ENCODE results near the gene LRRC38.
"Not testable (repeated sequence)": the region's sequence is repeated elsewhere in the genome, so short reads cannot be mapped to it uniquely, and the experiment has no call there.

LRRC38 gene, protein sequence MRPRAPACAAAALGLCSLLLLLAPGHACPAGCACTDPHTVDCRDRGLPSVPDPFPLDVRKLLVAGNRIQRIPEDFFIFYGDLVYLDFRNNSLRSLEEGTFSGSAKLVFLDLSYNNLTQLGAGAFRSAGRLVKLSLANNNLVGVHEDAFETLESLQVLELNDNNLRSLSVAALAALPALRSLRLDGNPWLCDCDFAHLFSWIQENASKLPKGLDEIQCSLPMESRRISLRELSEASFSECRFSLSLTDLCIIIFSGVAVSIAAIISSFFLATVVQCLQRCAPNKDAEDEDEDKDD

DNA sequence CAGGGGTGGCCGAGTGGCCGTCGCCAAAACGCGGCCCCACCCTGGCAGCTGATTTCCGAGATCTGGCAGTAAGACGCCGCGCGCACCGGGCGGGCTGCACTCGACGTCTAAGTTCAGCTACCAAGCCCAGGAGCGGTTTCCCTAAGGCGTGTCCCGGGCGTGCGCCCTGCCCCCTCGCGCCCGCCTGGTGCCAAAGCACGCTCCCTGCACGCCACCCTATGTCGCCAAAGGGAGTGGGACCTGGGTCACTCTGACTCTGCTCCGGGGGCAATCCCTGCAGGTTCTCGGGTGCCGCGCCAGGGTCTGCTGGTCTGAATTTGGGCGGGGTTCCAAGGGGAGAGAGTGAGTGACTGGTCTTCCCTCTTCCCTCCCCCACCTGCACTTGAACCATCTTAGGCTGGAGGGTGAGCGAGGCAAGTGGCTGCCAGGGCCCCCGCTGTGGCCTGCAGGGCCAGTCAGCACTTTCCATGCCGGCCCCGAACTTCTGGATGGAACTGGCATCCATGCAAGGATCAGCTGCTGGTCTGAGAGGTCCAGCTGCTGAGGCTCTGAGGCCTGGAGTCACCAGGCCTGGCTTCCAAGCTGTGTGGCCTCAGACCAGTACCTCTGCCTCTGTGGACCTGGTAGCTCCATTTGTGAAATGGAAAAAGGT is at the start of gene LRRC38:
Gene LRRC38, minus strand, starts transcription at position 109 of the 652 bp plus-strand sequence. CDS start 410 bp downstream, outside the sequence.
- Histone ChIP-seq H3K27ac (ENCODE audit: poor library complexity, severe bottlenecking) (no peak within 1 kb of the TSS), H3K4me1 (ENCODE audit: insufficient read depth, poor library complexity, severe bottlenecking) (no peaks in the 10 kb centered on the region), H3K9me3 (ENCODE audit: severe bottlenecking) (no peaks in the 10 kb centered on the region), H3K4me3 (ENCODE audit: severe bottlenecking) (no peak within 1 kb of the TSS), H3K36me3 (ENCODE audit: low read depth) (no peaks in the 10 kb centered on the region), H3K27me3 (ENCODE audit: insufficient read depth, poor library complexity, severe bottlenecking) (peaks cover 65% of the 10 kb centered on the region)
- ATAC-seq (ENCODE audit: low read depth) (no peak), DNase-seq (ENCODE audit: low spot score) (no peak)
- TF ChIP-seq, protein P1, sequence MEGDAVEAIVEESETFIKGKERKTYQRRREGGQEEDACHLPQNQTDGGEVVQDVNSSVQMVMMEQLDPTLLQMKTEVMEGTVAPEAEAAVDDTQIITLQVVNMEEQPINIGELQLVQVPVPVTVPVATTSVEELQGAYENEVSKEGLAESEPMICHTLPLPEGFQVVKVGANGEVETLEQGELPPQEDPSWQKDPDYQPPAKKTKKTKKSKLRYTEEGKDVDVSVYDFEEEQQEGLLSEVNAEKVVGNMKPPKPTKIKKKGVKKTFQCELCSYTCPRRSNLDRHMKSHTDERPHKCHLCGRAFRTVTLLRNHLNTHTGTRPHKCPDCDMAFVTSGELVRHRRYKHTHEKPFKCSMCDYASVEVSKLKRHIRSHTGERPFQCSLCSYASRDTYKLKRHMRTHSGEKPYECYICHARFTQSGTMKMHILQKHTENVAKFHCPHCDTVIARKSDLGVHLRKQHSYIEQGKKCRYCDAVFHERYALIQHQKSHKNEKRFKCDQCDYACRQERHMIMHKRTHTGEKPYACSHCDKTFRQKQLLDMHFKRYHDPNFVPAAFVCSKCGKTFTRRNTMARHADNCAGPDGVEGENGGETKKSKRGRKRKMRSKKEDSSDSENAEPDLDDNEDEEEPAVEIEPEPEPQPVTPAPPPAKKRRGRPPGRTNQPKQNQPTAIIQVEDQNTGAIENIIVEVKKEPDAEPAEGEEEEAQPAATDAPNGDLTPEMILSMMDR (IDR thresholded peaks at IDR 0.05; ENCODE audit: poor library complexity, severe bottlenecking): no peak

DNA sequence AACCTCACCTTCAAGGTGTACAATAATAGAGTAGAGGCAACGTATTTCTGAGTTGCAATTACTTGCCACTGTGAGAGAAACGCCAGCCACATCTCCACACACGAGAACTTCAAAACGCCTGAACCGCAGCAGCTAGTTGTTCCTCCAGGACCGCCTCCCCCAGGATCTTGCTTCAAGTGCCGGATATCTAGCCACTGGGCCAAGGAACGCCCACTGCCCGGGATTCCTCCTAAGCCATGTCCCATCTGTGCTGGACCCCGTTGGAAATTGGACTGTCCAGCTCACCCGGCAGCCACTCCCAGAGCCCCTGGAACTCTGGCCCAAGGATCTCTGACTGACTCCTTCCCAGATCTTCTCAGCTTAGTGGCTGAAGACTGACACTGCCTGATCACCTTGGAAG is 49.2 kb upstream of the LRRC38 start:
- H3K36me3 ChIP-seq (ENCODE audit: low read depth); DNase-seq (ENCODE audit: low spot score); H3K9me3 ChIP-seq (ENCODE audit: severe bottlenecking); H3K27ac ChIP-seq (ENCODE audit: poor library complexity, severe bottlenecking); H3K4me1 ChIP-seq (ENCODE audit: insufficient read depth, poor library complexity, severe bottlenecking); ATAC-seq (ENCODE audit: low read depth); H3K4me3 ChIP-seq (ENCODE audit: severe bottlenecking); H3K27me3 ChIP-seq (ENCODE audit: insufficient read depth, poor library complexity, severe bottlenecking): not testable (repeated sequence)

DNA sequence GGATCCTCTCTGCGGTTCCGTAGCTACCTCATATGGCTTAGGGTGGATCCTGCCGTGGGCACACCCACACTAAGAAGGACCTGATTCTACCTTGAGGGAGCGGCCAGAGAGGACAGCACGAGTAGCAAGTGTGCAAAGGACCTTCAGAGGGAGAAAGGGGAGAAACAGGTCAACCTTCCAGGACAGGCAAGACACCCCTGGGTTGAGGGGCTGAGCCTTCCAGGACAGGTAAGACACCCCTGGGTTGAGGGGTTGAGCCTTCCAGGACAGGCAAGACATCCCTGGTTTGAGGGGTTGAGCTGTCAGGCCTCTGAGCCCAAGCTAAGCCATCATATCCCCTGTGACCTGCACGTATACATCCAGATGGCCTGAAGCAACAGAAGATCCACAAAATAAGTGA is 46.7 kb upstream of the LRRC38 start:
- Histone ChIP-seq H3K9me3 (ENCODE audit: severe bottlenecking) (no peaks in the 10 kb centered on the region), H3K4me3 (ENCODE audit: severe bottlenecking) (no peak overlapping the region), H3K4me1 (ENCODE audit: insufficient read depth, poor library complexity, severe bottlenecking) (no peaks in the 10 kb centered on the region), H3K36me3 (ENCODE audit: low read depth) (no peaks in the 10 kb centered on the region), H3K27ac (ENCODE audit: poor library complexity, severe bottlenecking) (no peak overlapping the region), H3K27me3 (ENCODE audit: insufficient read depth, poor library complexity, severe bottlenecking) (no peaks in the 10 kb centered on the region)
- ATAC-seq (ENCODE audit: low read depth): no peak
- DNase-seq (ENCODE audit: low spot score): no peak
- TF ChIP-seq, protein P1 (IDR thresholded peaks at IDR 0.05; ENCODE audit: poor library complexity, severe bottlenecking): no peak

DNA sequence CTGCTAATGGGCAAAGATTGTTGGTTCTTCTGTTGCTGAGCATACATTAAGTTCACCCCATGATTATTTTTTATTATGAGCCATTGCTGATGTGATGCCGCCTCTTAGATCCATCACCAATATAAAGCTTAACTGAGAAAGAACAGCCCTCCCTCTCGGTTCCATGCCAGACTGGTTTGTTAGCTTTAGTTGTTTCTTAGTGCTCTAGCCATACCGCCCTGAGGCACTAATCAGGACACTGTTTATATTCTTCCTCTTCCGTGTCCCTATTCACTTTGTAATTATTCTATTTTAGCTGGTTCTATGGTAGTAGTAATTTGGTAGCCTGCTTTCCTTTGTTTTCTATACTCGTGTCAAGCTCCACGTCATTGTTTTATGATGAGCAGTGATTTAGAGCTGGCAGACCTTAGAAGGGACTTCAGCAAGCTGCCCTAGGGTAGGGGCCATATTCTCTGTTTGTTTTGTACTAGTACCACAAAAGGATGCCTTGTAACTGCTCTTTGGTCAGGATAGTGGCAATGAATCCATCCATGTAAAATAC is 42.5 kb upstream of the LRRC38 start:
- ATAC-seq (ENCODE audit: low read depth) (no peak), DNase-seq (ENCODE audit: low spot score) (no peak)
- H3K4me3 ChIP-seq (ENCODE audit: severe bottlenecking): no peak overlapping the region
- no peaks in the 10 kb centered on the region for H3K27me3 ChIP-seq (ENCODE audit: insufficient read depth, poor library complexity, severe bottlenecking)
- H3K4me1 ChIP-seq (ENCODE audit: insufficient read depth, poor library complexity, severe bottlenecking): no peaks in the 10 kb centered on the region
- no peaks in the 10 kb centered on the region for H3K9me3 ChIP-seq (ENCODE audit: severe bottlenecking)
- TF ChIP-seq, protein P1 (IDR thresholded peaks at IDR 0.05; ENCODE audit: poor library complexity, severe bottlenecking): no peak
- no peaks in the 10 kb centered on the region for H3K36me3 ChIP-seq (ENCODE audit: low read depth)
- H3K27ac ChIP-seq (ENCODE audit: poor library complexity, severe bottlenecking): no peak overlapping the region

DNA sequence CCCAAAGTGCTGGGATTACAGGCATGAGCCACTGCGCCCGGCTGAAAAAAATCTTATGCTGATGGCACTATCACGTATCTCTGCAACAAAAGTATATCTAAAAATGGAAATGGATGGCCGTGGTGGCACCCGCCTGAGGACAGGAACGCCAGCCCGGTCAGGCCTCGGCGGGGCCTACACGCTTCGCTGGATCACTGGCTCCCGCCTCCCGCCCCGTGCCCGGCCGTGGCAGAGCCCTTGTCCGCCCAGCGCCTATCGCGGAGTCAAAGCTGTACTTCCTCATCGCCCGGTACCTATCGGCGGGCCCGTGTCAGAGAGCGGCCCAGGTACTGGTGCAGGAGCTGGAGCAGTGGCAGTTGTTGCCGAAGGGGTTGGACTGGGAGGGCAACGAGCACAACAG is 41.0 kb upstream of the LRRC38 start:
- Histone ChIP-seq H3K4me3 (ENCODE audit: severe bottlenecking) (no peak overlapping the region), H3K9me3 (ENCODE audit: severe bottlenecking) (no peaks in the 10 kb centered on the region), H3K27me3 (ENCODE audit: insufficient read depth, poor library complexity, severe bottlenecking) (no peaks in the 10 kb centered on the region), H3K36me3 (ENCODE audit: low read depth) (no peaks in the 10 kb centered on the region), H3K4me1 (ENCODE audit: insufficient read depth, poor library complexity, severe bottlenecking) (no peaks in the 10 kb centered on the region), H3K27ac (ENCODE audit: poor library complexity, severe bottlenecking) (no peak overlapping the region)
- DNase-seq (ENCODE audit: low spot score) (no peak), ATAC-seq (ENCODE audit: low read depth) (no peak)
- TF ChIP-seq, protein P1 (IDR thresholded peaks at IDR 0.05; ENCODE audit: poor library complexity, severe bottlenecking): no peak
